GM12892 (cell line): ENCODE results near the gene TRAF4.
A peak's percentile ranks its signal among the peaks of the same experiment; 100 is the strongest.

Source experiments
- DNase-seq: peaks from one replicate; pipeline ENCODE4 v3.0.0; 2011; ENCODE audit not compliant: insufficient read length
- FAIRE-seq: peaks from 2 replicates; lab custom pipeline; 2011; peaks lifted over from hg19 to GRCh38; lab: Jason Lieb, UNC
- POLR2A ChIP-seq: IDR thresholded peaks from 2 replicates; pipeline ENCODE4 v1.6.1; 2011; ENCODE audit warnings: low read depth, low read length, control low read depth
- POLR2AphosphoS5 ChIP-seq: IDR thresholded peaks from 2 replicates; pipeline ENCODE4 v1.6.1; 2011; ENCODE audit warnings: low read depth, low read length, control low read depth
- TAF1 ChIP-seq: IDR thresholded peaks from 2 replicates; pipeline ENCODE4 v1.6.1; 2011; ENCODE audit warnings: low read depth, mild to moderate bottlenecking, control low read depth, low read length, borderline replicate concordance

TRAF4 gene

GRCh38 chr17:28747801-28748750, 4.3 kb downstream of the TRAF4 start:
- TF ChIP-seq POLR2A = no peak
- no peak for TF ChIP-seq TAF1
- no peak for TF ChIP-seq POLR2AphosphoS5
- DNase-seq (no peak), FAIRE-seq (no peak)

GRCh38 chr17:28748852-28749515, 5.2 kb downstream of the TRAF4 start:
- FAIRE-seq (no peak), DNase-seq (no peak)
- TF ChIP-seq POLR2AphosphoS5 (no peak; the same call in 1 of the 2 replicates), POLR2A (peak; percentile 28)

GRCh38 chr17:28749516-28750177, 5.8 kb downstream of the TRAF4 start:
- no peak for FAIRE-seq
- TF ChIP-seq POLR2AphosphoS5 (no peak; the same call in 1 of the 2 replicates), TAF1 (no peak), POLR2A (no peak)

GRCh38 chr17:28750178-28751047, 6.6 kb downstream of the TRAF4 start:
- TF ChIP-seq TAF1 (no peak), POLR2AphosphoS5 (peak; percentile 67; the same call in 1 of the 2 replicates), POLR2A (peak; percentile 42; the same call in 1 of the 2 replicates)
- DNase-seq (peak; percentile 62), FAIRE-seq (peak; percentile 82)

More at GRCh38 chr17:28749516-28750177, 5.8 kb downstream of the TRAF4 start:
- DNase-seq = no peak

- FAIRE-seq = no peak
- DNase-seq = no peak
- peak; percentile 30 for TF ChIP-seq POLR2AphosphoS5
- TF ChIP-seq TAF1 = no peak
These were observed 8.0 kb downstream of the TRAF4 start for GRCh38 chr17:28751600-28752366.

- DNase-seq = no peak
- no peak for TF ChIP-seq POLR2A
- TF ChIP-seq POLR2AphosphoS5 = no peak
- TF ChIP-seq TAF1 = no peak
These were observed 11.7 kb downstream of the TRAF4 start for GRCh38 chr17:28755486-28755885.

GRCh38 chr17:28756049-28756804, 12.4 kb downstream of the TRAF4 start:
- TF ChIP-seq POLR2AphosphoS5 (no peak), TAF1 (no peak), POLR2A (no peak)
- FAIRE-seq (no peak), DNase-seq (no peak)

More at GRCh38 chr17:28755486-28755885, 11.7 kb downstream of the TRAF4 start:
- no peak for FAIRE-seq

- DNase-seq = no peak
- FAIRE-seq = no peak
- TF ChIP-seq POLR2AphosphoS5 (no peak), POLR2A (no peak), TAF1 (no peak)
These were observed 14.8 kb downstream of the TRAF4 start for GRCh38 chr17:28758411-28759121.

GRCh38 chr17:28759256-28759865, 15.6 kb downstream of the TRAF4 start:
- FAIRE-seq (no peak), DNase-seq (no peak)
- no peak for TF ChIP-seq POLR2A
- TF ChIP-seq POLR2AphosphoS5 = no peak
- TF ChIP-seq TAF1 = no peak
